ENCODE results near the gene KCNG2.
A peak's percentile ranks its signal among the peaks of the same experiment; 100 is the strongest.

Gene KCNG2

DNA sequence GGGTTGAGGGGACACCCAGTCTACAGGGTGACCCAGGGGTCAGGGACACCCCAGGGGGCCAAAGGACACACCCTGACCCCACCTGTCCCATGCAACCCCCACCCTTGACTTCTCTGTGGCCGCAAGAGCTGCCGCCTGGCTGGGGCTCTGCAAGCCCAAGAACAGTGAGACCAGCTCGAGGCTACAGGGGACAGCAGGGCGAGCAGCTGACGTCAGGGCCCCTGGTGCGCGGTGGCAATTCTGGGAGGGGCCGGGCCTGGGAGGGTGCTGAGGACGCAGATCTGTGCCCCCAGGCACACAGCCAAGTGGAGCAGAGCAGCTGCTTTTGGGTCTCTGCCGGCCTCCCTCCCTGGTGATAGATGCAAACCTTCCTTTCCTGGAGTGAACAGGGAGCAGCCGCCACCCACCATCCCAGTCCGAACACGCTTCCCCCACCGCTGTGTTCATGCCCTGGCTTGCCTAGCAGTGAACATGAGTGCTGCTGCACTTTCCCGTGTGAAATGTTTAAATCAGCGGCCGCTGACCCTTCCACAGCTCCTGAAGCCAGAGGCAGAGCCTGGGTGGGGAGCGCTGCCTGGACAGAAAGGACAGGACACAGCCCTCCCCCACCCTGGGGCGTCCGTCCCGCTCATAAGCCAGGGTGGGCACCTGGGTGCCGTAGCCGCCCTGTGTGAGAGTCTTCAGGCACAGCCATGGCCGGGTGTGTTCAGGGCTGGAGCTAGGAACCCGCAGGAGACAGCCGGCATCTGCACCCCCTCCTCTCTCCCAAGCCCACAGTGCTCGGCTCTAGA, 106.8 kb downstream of the KCNG2 start:
- DNase-seq (ENCODE audit: low spot score) (no peak), FAIRE-seq (no peak)

DNA sequence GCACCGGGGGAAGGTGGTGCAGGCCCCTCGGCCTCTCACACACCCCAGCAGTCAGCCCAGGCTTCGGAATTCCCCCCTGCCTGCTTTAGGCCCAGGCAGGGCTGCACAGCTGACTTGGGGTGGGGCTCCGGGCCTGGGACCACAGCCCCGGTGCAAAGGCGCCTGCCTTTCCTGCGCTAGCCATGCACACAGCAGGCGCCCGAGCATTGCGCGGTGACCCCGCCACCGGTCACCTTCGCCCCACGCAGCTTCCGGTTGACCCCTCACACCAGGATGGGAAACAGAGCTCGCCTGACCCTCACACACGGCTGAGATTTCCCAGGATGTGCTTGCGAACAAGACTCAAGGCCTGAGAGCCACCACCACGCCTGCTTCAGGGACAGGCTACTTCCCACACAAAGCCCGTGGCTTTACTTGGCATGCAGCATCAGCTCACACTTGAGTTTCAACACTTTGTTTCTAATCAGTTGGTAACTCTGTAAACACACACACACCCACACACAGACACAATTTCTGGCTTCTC, 107.7 kb downstream of the KCNG2 start:
- DNase-seq (ENCODE audit: low spot score) (no peak), FAIRE-seq (no peak)

DNA sequence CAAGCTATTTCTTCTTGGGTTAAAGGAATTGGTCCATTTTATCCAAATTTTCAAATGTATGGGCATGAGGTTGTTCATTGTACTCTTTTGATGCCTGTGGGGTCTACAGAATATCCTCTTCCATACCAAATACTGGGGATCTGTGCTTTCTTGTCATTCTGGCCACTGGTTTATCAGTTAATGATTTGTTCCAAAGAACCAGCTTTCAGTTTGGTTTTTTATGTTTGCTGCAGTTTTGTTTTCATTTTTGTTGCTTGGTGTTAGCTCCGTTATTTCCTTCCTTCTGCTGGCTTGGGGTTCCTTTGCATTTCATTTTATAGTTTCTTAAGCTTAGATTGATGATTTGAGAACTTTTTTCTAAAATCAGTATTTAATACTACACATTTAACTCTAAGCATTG, 108.3 kb downstream of the KCNG2 start:
- FAIRE-seq (no peak), DNase-seq (ENCODE audit: low spot score) (no peak)

DNA sequence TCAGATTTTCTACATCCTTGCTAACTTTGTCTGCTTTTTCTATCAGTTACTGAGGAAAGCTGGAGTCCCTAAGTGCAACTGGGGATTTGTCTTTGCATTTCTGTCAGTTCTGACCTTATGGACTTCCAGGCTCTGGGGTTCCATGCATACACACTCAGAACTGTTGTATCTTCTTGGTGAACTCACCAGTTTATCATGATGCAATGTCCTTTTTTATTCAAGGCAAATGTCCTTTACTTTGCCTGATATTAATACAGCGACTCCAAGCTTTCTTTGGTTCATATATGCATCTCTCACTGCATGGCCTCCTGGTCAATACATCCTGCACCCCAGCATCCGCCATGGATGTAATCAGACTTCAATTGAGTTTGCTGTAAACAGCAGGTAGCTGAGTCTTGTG, 109.0 kb downstream of the KCNG2 start:
- DNase-seq (ENCODE audit: low spot score): no peak
- FAIRE-seq: no peak

DNA sequence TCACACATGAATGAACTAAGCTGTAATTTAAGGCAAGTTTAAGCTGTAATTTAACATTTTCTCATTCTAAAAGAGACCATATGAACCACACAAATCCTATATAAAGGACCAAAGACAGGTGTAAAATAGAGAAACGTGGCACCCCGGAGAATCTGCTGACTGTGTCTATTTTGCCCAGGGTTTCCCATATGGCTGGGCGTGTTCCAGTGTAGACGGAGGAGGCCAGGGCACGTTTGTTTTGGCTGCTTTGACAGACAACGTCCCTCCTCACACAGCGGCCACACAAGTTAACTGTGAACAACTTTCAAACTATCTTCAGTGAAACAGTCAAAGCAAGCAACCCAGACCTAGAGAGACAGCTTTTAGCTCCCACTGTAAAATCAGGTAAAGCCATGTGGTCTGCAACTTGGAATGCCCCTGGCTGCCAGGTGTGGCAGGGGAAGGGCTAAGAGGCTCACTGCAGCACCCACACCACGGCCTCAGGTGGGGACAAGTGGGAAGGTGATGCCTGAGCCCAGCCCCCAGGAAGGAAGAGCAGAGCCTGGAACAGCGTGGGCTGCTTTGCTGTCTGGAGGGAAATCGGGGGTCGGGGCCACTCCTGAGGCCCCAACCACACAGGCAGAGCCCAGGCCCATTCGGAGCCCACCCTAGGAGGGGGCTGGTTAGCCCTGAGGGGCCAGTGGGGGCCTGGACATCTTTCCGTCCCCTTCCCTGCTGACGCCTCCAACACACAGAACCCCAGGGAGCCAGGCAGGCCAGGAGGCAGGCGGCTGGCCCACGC, 113.0 kb downstream of the KCNG2 start:
- no peak for FAIRE-seq
- DNase-seq (ENCODE audit: low spot score): no peak

DNA sequence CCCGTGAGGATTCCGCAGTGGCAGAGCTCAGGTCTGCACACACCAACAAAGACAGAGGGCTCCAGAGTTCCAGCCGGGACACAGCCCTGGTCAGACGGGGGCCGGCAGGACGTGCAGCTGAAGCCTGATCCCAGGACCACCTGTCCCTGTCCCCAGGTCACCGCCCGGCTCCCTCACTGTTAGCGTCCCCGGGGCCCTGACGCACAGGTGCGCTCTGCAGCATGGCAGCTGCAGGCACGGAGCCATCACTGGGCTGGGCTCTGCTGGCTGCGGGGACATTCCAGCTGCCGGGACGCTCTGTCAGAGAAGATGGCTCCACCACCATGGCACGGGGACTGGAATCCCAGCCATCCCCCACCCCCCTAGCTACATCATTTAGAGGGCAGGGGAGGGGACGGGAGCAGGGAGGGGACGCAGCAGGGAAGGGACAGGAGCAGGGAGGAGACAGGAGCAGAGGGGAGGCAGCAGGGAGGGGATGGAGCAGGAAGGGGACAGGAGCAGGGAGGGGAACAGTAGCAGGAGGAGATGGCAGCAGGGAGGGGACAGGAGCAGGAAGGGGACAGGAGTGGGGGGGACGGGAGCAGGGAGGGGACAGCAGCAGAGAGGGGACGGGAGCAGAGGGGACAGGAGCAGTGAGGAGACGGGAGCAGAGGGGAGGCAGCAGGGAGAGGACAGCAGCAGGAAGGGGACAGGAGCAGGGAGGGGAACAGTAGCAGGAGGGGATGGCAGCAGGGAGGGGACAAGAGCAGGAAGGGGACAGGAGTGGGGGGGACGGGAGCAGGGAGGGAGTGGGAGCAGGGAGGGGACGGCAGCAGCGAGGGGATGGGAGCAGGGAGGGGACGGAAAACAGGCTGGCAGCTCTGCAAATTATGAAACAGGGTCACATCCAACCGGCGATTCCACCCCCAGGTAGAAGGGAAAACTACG, 113.9 kb downstream of the KCNG2 start:
- no peak for DNase-seq (ENCODE audit: low spot score)
- FAIRE-seq: peak; percentile 79

DNA sequence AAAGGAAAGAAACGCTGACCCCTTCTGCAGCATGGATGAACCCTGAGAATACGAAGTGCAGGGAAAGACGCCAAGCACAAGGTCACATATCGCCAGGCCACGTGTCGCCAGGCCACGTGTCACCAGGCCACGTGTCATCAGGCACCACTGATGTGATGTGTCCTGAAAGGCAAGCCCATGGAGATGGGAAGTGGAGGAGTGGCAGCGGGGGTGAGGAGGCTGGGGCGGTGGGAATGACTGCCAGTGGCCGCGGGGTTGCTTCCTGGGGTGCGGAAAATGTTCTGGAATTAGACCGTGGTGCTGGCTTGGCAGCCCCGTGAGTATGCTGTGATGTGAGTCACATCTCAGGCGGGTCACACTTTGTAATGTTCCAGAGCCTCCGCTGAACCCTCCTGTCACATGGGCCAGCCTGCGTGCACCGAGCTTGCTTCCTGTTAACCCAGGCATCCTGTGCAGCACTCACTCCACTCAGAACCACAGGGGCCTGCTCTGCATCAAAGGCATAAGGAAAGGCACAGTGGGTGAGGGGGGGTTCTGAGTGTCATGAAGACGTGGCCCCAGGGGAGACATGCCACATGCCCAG, 114.8 kb downstream of the KCNG2 start:
- FAIRE-seq (no peak), DNase-seq (ENCODE audit: low spot score) (no peak)

DNA sequence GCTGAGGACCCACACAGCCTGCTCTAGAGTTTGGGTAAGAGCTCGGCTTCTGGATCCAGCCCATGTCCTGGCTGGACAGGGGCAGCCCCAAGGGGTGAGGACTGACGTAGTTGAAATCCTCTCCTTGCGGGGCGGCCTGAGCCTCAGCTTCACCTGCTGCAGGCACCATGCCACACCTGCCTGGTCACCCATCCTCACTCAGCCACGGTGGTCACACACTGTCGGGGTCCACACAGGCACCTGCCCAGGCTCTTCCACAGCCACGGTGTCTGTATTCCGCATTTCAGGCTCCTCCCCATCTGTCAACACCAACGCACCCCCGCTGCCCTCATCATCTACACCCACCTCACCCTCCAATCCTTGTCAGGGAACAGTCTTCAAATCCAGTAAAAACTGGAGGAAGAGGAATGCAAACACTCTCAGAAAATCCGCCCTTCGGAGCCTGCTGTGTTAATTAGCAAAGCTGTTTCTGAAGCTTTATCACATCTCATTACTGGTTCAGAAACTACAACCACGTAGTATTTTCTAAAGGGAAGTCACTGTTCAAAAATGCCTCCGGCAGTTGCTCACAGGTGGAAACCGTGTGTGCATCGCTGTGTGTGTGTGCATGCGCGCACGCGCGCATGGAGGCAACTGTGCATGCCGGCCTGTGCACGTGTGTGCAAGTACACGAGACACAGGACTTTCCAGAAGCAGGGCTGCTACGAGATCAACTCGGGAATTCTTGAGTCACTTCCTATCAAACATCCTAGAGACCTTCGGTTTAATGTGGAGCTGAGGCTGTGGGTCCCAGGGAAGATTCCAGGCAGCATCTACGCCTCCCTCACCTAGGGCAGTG, 115.5 kb downstream of the KCNG2 start:
- FAIRE-seq (no peak), DNase-seq (ENCODE audit: low spot score) (no peak)

DNA sequence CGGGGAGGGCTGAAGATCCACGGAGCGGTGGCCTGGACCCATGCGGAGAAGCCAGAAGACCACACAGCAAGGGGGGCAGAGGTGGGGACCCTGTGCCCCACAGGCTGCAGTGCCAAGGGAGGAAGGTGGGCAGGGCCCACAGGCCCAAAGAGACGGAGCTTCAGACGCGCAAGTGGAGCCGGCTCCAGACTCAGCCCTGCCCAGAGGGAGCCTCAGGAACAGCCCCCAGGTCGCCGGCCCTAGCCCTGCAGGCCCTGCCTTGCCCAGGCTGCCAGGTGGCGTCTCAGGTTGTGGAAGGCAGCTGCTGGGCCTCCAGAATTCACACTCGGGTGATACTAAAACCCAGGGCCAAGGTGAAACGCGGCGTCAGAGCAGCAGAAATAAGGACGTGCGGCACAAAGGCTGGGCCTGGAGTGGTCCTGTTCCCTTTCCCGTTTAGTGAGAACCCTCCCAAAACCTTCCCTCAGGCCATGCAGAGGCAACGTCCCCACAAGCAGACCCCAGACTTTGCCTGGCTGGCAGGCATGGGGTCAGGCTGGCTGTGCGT, 116.9 kb downstream of the KCNG2 start:
- no peak for FAIRE-seq
- no peak for DNase-seq (ENCODE audit: low spot score)

DNA sequence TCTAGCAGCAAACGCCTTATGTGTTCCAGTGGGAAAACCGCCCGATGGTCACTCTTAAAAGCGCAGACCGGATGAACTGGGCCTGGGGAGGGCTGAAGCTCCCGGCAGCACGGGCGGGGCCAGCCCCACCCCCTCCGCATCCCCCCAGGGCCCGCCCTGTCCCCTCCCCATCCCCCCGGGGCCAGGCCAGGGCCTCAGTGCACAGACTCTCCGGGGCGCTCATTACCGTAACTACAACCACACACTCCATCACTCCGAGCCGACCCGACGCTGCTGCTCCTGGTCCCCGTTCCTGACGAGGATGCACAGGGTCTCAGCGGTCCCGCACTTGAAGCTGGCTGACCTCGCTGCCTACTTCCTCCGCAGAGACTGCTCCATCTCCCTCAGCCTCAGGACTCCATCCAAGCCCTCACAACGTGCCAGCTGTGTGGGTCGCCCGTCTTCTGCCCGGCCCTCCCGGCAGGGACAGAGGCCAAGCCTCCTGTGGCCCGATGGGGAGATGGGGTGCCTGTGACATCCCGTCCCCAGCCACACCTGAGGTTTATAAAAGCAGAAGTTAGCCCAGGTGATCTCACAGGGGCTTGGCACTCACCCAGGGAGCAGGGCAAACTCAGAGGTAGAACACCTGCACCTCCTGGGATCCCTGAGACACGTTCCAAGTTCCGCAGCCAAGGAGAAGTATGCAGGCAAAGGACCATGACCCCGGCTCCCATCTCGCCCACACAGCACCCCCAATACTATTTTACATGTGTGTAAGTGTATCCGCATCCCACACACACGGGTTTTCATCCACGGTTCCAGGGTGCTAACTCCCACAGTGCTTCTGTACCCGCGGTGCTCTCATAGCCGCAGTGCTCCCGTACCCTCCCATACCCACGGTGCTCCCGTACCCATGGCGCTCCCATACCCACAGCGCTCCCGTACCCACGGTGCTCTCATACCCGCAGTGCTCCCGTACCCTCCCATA, 117.7 kb downstream of the KCNG2 start:
- FAIRE-seq: peak; percentile 59
- no peak for DNase-seq (ENCODE audit: low spot score)

DNA sequence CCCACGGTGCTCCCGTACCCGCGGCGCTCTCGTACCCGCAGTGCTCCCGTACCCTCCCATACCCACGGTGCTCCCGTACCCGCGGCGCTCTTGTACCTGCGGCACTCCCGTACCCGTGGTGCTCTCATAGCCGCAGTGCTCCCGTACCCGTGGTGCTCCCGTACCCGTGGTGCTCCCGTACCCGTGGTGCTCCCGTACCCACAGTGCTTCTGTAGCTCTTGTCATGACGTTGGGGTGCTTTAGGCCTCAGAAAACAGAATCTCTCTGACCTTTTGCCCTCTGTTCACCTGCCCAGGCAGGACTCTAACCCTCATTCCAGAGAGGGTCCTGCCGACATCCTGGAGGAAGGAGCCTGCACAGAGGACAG, 118.4 kb downstream of the KCNG2 start:
- FAIRE-seq (no peak), DNase-seq (ENCODE audit: low spot score) (no peak)

DNA sequence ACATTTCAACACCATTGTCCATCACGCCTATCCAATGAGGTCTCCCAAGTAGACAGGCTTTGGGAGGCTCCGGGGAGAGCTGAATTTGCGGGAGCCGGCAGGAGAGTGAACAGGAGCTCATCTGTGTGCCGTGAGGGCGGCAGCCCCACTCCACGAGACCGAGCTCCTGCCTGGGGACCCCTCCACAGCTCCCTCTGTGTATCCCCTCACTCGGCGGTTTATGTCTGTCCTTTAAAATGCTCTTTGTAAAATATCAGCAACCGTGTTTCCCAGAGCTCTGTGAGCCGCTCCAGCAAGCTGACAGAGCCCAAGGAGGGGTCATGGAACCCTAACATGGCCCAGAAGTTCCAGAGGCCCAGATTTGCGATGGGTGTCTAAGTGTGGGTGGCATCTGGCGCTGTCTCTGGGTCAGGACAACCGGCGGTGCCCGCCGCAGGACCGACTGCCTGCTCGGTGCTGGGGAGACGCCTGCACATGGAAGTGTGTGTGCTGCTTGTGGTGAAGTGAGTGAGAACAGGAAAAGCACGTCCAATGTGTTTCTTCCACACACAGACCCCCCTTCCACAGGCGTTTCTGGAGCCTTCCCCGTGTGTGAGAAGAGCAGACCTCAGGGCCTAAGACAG, 118.9 kb downstream of the KCNG2 start:
- no peak for FAIRE-seq
- no peak for DNase-seq (ENCODE audit: low spot score)

DNA sequence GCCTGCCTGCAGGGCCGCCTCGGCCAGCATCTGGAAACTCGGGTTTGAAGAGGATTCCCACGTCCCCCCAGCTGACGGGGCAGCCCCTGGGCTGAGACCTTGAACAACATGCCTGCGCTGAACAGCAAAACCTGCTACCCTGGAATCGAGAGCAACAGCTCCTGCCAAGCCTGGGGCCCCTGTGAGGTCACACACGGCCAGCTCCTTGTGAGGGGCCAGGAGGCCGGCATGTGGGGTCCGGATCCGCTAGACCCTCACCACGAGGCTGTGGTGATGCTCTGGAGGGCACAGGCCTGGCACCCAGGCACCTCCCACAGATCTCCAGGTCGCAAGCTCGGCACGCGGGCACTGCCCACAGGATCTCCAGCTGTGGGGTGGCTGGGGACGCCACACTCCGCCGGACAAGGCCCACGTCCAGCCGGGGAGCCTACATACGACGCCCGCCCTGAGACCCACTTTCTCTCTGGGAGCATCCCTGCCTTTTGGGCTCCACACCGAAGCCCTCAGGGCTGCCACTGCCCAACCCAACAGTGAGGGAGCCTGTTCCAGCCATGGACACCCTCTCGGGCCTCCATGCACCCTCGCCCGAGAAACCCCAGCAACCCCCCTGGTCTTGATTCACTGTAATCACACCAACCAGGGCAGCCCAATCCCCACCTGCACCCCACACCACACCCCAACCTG, 119.6 kb downstream of the KCNG2 start:
- FAIRE-seq: no peak
- no peak for DNase-seq (ENCODE audit: low spot score)

DNA sequence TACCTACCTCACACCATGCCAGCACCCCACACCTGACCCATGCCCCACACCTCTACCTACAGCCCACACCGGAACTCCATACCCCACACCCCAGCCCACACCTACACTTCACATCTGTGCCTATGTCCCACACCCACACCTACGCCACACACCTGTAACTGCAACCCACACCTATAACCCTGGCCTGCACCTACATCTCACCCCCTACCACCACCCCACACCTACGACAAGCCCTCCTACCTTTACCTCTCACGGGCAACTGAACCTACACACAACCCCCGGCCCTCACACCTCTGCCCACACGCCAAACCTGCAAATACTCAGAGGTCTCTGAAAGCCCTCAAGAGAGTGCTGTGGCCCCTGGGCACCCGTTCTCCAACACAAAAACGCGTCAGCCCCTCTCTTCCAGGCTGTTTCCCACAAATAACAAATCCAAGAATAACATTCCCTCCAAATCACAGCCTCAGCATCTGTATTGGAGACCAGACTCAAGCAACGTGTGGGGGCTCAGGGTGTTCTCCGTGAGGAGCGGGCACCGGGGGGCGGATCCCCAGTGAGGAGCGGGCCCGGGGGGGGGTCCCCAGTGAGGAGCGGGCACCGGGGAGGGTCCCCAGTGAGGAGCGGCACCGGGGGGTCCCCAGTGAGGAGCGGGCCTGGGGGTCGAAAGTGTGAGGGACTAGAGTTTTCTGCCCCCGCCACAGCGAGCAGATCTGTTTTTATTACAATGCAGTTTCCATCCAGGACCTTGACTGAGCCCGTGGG, 120.3 kb downstream of the KCNG2 start:
- FAIRE-seq: peak; percentile 72

DNA sequence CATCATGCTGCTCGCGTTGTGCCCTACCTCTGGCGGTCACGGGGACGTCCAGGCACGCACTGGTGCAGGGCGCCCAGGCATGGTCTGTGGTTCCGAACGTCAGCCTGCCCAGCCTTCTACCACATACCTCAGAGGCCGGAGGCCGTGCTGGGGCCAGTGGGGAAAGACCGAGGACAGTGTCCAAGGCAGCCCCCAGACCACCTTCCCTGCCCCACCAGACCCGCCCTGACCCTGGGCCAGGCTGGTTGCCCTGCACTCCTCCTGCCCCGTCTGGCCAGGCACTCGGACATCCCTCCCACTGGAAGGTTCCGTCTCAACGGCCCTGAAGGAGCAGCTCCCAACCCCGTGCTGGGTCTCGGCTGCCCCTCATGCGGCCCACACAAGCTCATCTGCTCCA, 120.9 kb downstream of the KCNG2 start:
- DNase-seq (ENCODE audit: low spot score) (no peak), FAIRE-seq (no peak)

More for the DNA sequence above, 120.3 kb downstream of the KCNG2 start:
- DNase-seq (ENCODE audit: low spot score): no peak

DNA sequence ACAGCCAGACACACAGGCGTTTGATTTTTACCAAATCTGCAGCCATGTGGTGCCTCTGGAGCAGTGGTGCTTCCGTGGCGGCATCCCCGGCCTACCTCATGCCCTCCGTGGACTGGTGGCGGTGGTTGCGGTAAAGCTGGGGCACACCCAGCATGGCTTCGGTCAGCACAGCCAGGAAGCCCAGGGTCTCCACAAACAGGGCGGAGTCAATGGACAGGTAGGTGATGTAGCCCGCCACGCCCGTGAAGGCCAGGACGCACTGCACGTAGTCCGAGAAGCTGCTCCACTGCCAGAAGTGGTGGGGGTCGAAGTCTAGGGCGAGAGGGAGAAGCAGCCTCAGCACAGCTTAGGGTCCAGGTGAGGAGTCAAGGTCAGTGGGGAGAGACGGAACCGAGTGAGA, 121.4 kb downstream of the KCNG2 start:
- DNase-seq (ENCODE audit: low spot score) (no peak), FAIRE-seq (no peak)

Measured in urothelium cell line (cell line).